Left ventricle myocardium inferior (tissue), 1 donor: ENCODE results near the gene MGAT5B. TPM values are rescaled to one million over a fixed set of nuclear protein-coding genes. Genes with fewer than 3 reads are reported as not detected.

ENCODE experiments used
- DNase-seq: peaks from one replicate; pipeline ENCODE4 v3.0.0-alpha.2; 2020
- H3K27ac ChIP-seq: fragments of 200-600 bp; replicated peaks from 2 replicates; pipeline ENCODE4 v1.8.0; 2021
- H3K27me3 ChIP-seq: fragments of 200-600 bp; 2 replicates; pipeline ENCODE4 v1.8.0; 2021; ENCODE audit warnings: low read depth
- H3K36me3 ChIP-seq: fragments of 200-600 bp; 2 replicates; pipeline ENCODE4 v1.8.0; 2021
- H3K4me1 ChIP-seq: fragments of 200-600 bp; 2 replicates; pipeline ENCODE4 v1.8.0; 2021
- H3K4me3 ChIP-seq: fragments of 200-600 bp; 2 replicates; pipeline ENCODE4 v1.8.0; 2021; ENCODE audit warnings: mild to moderate bottlenecking, moderate library complexity
- H3K9me3 ChIP-seq: fragments of 200-600 bp; replicated peaks from 2 replicates; pipeline ENCODE4 v1.8.0; 2021
- intact Hi-C: fragments of 100-400 bp; cut with micrococcal nuclease; formaldehyde crosslinking; loops from one replicate; pipeline ENCODE4 v1.11.0; 2022
- total RNA-seq: library from RNA; stranded (reverse); fragmentation: NEBNext Ultra II Directional; extraction: Animal tissue kit (Norgen Biotek cat#: 25700); gene quantifications from one replicate; pipeline ENCODE4 v1.2.1, GENCODE V29; 2021
- TF ChIP-seq, protein P1 (sequence below): fragments of 200-600 bp; IDR thresholded peaks from 2 replicates; pipeline ENCODE4 v1.8.0; 2021; ENCODE audit warnings: antibody characterized with exemption, mild to moderate bottlenecking, borderline replicate concordance
- donor health status: DM: no; HTN: yes; CAD: no; lungs with severe emphysema.

The MGAT5B gene
- total RNA-seq, 1 donor from 2014 or later, result 0.08 TPM

DNA sequence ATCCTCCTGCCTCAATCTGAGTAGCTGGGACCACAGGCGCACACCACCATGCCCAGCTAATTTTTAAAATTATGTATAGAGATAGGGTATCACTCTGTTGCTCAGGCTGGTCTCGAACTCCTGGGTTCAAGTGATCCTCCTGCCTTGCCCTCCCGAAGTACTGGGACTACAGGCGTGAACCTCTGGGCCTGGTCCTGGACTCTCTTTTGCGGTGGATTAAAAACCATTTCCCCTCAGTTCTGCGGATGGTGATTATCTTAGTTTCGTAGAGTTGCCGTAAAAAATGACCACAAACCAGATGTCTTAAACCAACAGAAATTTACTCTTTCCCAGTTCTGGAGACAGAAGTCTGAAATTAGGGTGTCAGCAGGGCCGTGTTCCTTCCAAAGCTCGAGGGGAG lies 28.8 kb downstream of the MGAT5B start:
- H3K4me1 ChIP-seq, result peaks cover 6% of the 10 kb centered on the region
- no peak overlapping the region for H3K4me3 ChIP-seq
- H3K36me3 ChIP-seq, result no peaks in the 10 kb centered on the region
- intact Hi-C loops, result no loop called here
- TF ChIP-seq, protein P1, sequence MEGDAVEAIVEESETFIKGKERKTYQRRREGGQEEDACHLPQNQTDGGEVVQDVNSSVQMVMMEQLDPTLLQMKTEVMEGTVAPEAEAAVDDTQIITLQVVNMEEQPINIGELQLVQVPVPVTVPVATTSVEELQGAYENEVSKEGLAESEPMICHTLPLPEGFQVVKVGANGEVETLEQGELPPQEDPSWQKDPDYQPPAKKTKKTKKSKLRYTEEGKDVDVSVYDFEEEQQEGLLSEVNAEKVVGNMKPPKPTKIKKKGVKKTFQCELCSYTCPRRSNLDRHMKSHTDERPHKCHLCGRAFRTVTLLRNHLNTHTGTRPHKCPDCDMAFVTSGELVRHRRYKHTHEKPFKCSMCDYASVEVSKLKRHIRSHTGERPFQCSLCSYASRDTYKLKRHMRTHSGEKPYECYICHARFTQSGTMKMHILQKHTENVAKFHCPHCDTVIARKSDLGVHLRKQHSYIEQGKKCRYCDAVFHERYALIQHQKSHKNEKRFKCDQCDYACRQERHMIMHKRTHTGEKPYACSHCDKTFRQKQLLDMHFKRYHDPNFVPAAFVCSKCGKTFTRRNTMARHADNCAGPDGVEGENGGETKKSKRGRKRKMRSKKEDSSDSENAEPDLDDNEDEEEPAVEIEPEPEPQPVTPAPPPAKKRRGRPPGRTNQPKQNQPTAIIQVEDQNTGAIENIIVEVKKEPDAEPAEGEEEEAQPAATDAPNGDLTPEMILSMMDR, result no peak
- DNase-seq, result no peak
- peaks cover 10% of the 10 kb centered on the region for H3K9me3 ChIP-seq
- peaks cover 34% of the 10 kb centered on the region for H3K27me3 ChIP-seq
- no peak overlapping the region for H3K27ac ChIP-seq

DNA sequence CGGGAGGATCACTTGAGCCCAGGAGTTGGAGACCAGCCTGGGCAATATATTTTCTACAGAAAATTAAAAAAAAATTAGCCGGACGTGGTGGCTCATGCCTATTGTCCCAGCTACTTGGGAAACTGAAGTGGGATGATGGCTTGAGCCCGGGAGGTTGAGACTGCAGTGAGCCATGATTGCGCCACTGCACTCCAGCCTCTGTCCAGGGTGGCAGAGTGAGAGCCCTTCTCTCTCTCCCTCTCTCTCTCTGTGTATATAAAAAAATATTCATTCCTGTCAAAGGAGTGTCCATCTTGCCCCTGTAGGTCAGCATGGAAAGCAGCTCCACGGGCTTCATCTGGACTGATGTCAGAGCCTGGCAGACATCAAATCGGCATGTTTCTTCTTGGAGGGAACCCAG lies 31.2 kb downstream of the MGAT5B start:
- Histone ChIP-seq H3K4me3 (no peak overlapping the region), H3K36me3 (no peaks in the 10 kb centered on the region), H3K27ac (no peak overlapping the region), H3K4me1 (peaks cover 6% of the 10 kb centered on the region), H3K27me3 (peaks cover 43% of the 10 kb centered on the region), H3K9me3 (peaks cover 10% of the 10 kb centered on the region)
- DNase-seq, result no peak
- TF ChIP-seq, protein P1, result no peak
- intact Hi-C loops, result no loop called here

DNA sequence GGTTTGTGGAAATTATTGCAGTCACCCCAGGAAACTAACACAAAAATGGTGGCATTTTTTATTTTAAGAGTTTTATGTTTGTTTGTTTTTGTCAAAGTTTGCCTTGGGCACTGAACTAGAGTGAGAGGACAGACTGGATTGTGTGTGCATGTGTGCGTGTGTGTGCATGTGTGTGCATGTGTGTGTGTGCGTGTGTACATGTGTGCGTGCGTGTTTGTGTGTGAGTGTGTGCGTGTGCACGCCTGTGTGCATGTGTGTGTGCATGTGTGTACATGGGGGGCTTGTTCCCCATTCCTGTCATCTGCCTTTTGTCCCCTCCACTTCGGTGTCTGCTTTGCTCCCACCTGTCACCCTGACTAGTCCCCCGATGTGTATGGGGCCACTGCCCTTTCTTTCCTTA lies 32.5 kb downstream of the MGAT5B start:
- H3K27me3 ChIP-seq, result peaks cover 56% of the 10 kb centered on the region
- H3K27ac ChIP-seq, result no peak overlapping the region
- H3K9me3 ChIP-seq, result no peaks in the 10 kb centered on the region
- intact Hi-C loops, result no loop called here
- TF ChIP-seq, protein P1, result no peak
- no peaks in the 10 kb centered on the region for H3K36me3 ChIP-seq
- DNase-seq, result no peak
- no peak overlapping the region for H3K4me3 ChIP-seq
- peaks cover 6% of the 10 kb centered on the region for H3K4me1 ChIP-seq

DNA sequence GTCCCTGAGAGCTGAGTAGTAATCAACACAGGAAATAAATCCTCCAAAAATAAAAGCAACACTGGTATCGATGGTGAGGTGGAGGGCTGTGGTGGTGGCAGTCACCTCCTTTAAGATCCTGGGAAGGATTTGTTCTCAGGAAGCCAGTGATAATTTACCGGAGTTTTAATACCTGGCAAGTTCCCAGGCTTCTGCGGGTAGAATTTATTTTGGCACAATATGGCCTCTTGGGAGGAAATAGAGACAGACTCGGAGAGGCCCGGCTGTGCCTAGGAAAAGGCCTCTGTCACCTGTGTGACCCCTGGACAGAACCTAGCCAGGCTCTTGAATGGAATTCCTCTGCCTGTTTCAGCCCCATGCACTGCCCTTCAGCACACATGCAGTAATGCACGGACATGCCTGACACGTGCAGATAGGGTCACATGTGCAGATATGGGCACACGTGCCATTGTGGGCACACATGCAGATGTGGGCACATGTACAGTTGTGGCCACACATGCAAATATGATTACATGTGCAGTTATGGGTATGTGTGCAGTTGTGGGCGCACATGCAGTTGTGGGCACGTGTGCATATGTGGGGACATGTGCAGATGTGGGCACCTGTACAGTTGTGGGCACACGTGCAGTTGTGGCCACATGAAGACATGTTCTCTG lies 33.5 kb downstream of the MGAT5B start:
- peaks cover 65% of the 10 kb centered on the region for H3K27me3 ChIP-seq
- intact Hi-C loops, result no loop called here
- no peak overlapping the region for H3K4me3 ChIP-seq
- no peaks in the 10 kb centered on the region for H3K9me3 ChIP-seq
- DNase-seq, result no peak
- H3K4me1 ChIP-seq, result peaks cover 6% of the 10 kb centered on the region
- H3K36me3 ChIP-seq, result no peaks in the 10 kb centered on the region
- TF ChIP-seq, protein P1, result no peak
- H3K27ac ChIP-seq, result no peak overlapping the region

DNA sequence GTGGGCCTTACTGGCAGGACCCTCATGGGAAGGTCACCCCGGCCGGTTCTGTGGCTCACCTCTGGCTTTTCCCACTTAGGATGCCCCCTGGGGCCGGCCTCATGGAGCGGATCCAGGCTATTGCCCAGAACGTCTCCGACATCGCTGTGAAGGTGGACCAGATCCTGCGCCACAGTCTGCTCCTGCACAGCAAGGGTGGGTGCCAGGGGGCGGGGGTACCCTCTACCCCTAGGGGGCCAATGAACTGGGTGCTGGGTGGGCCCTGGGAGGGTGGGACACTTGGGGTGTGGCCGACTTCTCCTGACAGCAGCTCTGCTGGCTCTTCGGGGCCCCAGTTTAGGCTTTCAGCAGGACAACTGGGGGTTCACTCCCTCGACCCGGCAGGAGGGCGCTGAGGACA lies 34.3 kb downstream of the MGAT5B start:
- no peak for DNase-seq
- H3K27ac ChIP-seq, result no peak overlapping the region
- no peaks in the 10 kb centered on the region for H3K36me3 ChIP-seq
- intact Hi-C loops, result no loop called here
- peaks cover 6% of the 10 kb centered on the region for H3K4me1 ChIP-seq
- TF ChIP-seq, protein P1, result no peak
- H3K9me3 ChIP-seq, result peaks cover 2% of the 10 kb centered on the region
- H3K4me3 ChIP-seq, result no peak overlapping the region
- peaks cover 73% of the 10 kb centered on the region for H3K27me3 ChIP-seq
